ENCODE measurements around the gene VPS54.
A peak's percentile ranks its signal among the peaks of the same experiment; 100 is the strongest.
"Not testable (repeated sequence)": the region's sequence is repeated elsewhere in the genome, so short reads cannot be mapped to it uniquely, and the experiment has no call there.

VPS54 gene

DNA sequence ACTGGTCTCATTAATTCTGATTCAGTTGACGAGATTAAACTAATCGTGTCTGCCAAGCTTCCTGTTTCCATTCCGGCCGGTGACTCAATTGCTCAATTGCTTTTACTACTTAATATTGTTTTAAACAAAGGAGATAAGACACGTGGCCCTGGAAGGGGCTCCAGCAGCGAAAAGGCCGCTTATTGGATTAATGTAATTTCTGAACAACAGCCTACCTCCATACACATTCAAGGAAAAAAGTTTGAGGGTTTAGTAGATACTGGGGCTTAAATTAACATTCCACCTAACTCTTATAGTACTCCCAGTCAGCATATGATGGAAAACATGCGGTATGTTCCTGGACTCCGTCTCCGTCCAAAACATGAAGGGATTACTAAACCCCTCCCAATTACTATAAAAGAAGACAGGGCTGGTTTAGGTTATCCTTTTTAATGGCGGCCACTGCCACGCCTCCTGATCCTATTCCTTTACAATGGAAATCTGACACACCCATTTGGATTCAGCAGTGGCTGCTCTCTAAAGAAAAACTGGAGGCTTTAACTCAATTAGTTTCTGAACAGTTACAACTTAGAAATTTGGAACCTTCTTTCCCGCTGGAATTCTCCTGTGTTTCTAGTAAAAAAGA is 27.1 kb downstream of the VPS54 start:
- no peak for DNase-seq

DNA sequence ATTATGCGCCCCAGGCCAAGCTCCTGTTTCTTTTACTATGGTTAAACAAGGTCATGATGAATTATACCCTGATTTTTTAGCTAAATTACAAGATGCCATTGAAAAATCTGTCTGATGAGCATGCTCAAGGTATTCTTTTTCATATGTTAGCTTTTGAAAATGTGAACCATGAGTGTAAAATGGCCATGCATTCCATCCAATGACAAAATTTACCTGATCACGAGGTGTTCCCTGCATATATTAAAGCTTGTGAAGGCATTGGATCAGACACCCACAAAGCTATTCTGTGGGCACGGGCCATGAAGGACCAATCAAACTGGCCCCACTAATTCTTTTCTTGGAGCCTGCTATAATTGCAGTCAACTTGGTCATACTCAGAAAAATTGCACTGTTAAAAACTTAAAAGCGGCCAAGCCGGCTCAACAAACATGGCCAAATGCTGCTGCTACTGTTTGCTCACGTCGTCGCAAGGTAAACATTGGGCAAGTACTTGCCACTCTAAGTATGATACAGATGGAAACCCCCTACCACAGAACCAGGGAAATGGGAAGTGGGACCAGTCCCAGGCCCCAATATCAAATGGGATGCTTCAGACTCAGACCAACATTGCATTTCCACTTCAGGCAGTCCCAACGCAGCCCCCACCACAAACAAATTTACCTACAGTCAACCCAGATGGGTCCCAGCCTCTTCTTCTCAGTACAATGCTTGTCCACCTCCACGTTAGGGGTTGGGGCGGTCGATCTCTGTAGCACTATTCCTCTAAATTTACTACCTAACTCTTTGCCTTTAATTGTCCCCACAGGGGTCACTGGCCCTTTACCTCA is 27.8 kb downstream of the VPS54 start:
- DNase-seq, result not testable (repeated sequence)

DNA sequence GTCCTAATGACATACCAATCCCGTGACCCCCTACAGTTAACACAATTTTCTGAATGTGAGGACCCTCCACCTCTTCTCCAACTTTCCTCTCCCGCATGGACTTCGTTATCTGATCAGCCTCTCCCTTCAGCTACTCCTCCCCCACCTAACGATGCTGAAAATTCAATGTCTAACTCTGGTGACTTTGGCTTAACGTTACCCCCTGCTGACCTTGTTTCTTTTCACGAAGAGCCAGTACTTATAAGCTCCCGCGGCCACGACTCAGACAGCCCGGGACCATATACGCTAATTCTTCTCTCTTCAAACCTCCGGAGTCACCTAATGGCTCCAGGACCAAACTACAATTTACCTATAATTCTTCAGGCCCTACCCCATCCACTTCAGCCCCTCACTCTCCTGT is 29.2 kb downstream of the VPS54 start:
- DNase-seq, result no peak

DNA sequence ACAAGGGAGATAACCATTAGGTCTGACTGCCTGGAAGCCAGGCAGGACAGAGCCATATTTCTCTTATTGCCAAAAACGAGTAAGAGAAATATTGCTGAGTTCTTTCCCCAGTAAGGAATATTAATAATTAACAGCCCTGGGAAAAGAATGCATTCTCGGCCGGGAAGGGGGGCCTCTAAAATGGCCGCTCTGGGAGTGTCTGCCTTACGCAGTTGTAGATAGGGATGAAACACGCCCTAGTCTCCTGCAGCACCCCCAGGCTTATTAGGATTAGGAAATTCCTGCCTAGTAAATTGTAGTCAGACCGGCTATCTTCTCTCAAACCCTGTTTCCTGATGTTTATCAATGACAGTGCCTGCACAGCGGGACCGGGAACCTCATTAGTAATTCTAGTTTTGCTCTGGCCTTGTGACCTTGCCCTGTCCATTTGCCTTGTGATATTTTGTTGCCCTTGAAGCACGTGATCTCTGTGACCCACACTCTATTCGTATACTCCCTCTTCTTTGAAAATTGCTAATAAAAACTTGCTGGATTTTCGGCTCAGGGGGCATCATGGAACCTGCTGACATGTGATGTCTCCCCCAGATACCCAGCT is 30.3 kb downstream of the VPS54 start:
- not testable (repeated sequence) for DNase-seq

DNA sequence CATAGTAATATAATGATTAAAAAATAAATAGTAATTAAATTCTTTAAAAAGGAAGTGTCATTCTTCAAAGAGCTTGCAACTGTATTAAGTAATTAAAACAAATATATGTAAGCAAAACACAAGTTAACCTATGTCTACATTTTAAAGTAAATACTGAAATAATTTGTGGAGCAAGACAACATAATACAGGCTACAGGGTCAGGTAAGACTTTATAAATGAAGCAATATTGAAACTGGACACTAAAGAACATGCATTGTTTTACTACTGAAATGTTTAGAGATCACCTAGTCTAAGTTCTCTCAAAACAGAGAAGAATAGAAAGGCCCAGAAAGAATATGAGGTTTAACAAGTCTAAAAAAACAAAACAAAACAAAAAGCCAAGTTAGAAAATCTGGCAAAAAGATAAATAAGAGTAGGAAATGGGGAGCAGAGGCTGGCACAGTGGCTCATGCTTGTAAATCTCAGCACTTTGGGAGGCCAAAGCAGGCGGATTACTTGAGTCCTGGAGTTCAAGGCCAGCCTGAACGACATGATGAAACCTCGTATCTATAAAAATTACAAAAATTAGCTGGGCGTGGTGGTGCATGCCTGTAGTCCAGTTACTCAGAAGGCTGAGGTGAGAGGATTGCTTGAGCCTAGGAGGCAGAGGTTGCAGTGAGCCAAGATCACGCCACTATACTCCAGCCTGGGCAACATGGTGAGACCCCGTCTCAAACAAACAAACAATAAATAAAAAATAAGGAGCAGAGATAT is 34.4 kb downstream of the VPS54 start:
- DNase-seq, result no peak

DNA sequence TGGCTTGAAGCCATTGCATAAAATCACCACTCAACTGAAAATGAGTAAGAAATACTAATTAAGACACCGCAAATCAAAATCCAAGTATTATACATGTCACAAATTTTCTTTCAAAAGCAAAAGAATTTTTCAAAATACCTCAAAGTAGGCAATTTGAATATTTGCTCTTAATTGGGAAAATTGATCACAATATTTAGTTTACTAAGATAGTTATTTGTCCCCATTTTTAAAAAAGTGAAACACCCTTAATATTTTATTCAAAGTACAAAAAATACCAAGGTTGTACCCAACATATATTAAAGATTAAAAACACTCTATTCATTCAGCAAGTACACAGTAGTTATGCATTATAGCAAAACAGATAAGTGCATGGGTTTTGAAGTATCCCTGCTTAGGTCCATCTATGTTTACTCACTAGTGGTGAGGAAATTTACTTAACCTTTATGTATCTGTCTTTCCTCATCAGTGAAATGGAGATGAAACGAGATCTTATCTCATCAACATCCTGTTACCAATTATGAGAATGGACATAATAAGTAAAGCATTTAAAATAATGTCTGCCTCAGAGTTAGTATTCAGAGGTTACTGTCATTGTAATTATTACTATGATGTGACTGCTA is 35.1 kb downstream of the VPS54 start:
- DNase-seq, result peak in 2 of 4 experiments; percentile 12 to 39

DNA sequence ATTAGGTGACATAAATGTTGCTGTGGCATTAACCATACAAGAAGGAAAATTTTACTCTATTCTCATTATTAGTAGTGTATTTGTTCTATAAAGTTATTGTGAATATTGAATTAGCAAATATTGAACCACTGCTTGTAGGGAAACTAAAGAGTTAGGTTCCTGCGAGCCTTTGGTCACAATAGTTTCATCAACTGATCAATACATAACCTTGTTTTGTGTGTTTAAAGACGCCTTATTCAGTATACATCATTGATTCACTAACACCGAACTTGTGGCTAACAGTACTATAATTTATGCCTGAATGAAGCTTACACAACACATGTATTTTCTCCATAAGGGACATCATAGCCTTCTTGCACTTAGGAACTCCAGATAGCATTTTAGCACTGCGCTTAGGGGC is 36.9 kb downstream of the VPS54 start:
- DNase-seq, result no peak

DNA sequence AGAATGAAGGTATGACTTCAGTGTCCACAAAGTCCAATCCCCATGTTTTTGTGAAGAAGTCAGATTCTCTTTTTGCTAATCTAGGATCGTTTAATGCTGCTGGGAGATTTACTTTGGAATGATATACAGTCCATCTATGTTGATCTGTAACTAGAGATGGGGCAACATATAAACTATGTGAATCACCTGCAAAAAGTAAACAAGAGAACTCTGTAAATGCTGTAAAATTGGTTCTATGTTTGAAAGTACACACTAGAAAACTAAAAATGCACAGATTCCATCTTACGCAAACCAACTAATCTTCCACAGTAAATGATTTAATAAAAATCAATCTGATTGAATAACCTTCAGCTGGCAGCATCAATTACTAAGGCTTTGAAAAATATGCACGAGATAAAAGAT is 37.5 kb downstream of the VPS54 start:
- DNase-seq, result no peak

DNA sequence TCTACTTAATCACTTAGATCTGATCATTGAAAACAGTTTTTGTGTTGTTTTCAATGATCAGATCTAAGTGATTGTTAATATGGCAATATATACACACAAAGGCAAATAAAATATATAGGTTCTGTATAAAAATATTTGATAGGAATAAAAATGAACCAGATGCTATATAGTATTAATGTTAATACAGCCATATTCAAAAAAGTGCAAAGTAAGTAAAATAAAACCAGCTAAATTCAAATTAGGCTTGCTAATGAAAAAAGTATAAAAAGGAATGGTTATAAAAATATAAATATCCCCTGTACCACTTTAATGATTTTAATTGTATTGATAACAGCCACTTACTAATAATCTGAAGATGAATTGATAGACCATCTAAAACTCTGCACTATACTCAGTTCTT is 38.4 kb downstream of the VPS54 start:
- DNase-seq, result no peak

DNA sequence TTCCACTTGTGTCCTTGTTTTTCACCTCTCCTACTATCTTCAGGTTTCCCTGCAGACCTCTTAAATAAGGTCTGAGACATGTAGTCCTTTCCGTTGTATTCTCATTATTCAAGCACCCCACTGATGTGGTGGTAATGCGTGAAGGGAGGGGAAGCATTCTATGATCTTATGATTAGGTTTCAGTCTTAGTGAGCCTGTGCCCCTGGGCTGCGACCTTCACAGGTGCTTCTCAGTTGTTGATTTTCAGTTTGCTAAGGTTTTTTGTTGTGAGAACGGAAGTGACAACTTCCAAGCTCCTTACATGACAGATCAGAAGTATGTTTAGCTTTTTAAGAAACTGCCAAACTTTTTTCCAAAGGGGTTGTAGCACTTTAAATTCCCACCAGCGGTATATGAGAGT is 41.3 kb downstream of the VPS54 start:
- DNase-seq, result no peak

DNA sequence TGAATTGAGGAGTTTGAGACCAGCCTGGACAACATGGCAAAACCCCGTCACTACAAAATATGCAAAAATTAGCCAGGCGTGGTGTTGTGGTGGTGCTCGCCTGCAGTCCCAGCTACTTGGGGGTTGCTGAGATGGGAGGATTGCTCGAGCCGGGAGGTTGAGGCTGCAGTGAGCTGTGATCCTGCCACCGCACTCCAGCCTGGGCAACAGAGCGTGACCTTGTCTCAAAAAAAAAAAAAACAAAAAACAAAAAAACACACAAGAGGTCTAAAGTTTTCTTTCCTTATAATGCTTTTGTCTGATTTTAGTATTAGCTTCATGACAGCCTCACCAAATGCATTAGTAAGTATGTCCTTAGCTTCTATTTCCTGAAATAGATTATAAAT is 43.1 kb downstream of the VPS54 start:
- no peak for DNase-seq

DNA sequence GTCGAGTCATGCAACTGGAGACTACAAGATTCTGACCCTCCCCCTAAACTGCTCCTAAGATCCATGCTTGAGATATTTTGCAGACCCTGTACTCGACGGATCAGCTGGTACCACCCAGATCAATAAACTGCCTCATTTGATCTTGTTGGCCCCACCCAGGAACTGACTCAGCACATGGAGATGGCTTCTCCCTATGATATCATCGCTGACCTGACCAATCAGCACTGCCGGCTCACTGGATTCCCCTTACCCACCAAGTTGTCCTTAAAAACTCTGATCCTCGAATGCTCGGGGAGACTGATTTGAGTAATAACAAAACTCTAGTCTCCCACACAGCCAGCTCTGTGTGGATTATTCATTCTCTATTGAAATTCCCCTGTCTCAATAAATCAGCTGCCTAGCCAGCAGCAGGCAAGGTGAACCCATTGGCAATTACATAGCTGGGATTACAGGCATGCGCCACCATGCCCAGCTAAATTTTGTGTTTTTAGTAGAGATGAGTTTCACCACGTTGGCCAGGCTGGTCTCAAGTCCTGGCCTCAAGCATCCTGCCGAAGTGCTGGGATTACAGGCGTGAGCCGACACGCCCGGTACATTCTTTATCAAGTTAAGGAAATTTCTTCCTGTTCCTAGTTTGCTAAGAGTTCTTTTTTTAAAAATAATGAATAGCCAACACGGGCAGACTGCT is 43.6 kb downstream of the VPS54 start:
- no peak for DNase-seq

DNA sequence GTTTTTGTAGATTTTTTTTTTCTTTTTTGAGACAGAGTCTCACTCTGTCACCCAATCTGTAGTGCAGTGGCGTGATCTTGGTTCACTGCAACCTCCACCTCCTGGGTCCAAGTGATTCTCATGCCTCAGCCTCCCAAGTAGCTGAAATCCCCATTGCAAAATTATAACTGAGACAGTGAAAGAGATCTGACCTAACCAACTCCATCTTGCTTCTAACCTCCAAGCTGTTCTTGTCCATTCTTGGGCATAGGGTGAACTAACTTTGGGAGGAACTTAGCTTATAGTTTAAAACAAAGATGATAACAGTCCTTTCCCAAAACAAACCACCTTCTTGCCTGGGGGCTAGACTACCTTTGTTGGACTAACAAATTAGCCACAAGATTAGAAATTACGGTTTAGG is 44.2 kb downstream of the VPS54 start:
- not testable (repeated sequence) for DNase-seq

DNA sequence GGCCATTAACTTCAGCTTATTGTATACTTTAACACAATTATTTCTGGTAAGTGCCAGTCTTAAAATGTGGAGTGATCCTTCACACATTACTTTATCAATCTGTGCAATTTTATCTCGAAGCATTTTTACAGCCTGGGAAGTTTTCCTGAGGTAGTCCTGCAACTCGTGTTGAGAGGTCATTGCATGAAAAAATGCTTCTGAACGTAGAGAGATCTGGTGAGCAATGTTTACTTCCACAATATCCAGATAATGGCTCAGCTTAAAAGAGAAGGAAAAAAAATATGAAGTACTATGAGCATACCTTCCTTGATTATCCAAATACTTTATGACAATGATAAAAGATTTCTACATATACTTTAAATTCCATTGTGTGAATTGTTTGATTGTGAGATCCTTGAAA is 57.0 kb downstream of the VPS54 start:
- DNase-seq, result no peak

DNA sequence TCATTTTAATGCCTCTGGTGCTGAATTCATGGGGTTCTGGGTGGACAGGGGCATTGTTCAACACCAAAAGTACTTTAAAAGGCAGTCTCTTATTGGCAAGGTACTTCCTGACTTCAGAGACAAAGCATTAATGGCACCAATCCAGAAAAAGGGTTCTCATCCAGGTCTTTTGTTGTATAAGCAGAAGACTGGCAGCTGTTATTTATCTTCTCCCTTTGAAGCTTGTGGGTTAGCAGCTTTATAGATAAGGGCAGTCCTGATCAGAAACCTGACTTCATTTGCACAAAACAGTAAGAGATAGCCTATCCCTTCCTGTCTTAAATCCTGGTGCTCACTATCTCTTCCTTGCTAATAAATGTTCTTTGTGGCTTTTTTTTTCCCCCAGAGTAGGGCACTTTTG is 68.8 kb downstream of the VPS54 start:
- DNase-seq, result no peak

DNA sequence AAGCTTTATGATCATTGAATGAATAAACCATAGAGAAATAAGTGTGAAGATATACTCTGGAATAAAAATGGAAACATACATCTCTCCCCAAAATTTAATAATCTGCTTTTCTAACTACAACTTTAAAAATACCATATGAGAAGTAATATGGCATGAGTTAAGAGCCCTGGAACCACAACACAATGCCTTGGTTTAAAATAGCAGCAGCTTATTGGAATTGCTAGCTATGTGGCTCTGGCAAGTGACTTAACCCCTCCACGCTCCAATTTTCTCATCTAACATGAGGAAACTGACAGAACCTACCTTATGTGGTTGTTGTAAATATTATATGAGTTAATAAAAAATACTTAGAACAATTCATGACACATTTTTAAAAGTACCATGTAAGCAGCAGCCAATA is 76.4 kb downstream of the VPS54 start:
- DNase-seq, result no peak

DNA sequence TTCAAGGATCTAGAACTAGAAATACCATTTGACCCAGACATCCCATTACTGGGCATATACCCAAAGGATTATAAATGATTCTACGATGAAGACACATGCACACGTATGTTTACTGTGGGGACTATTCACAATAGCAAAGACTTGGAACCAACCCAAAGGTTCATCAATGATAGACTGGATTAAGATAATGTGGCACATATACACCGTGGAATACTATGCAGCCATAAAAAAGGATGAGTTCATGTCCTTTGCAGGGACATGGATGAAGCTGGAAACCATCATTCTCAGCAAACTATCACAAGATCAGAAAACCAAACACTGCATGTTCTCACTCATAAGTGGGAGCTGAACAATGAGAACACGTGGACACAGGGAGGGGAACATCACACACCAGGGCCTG is 87.1 kb downstream of the VPS54 start:
- DNase-seq, result not testable (repeated sequence)

DNA sequence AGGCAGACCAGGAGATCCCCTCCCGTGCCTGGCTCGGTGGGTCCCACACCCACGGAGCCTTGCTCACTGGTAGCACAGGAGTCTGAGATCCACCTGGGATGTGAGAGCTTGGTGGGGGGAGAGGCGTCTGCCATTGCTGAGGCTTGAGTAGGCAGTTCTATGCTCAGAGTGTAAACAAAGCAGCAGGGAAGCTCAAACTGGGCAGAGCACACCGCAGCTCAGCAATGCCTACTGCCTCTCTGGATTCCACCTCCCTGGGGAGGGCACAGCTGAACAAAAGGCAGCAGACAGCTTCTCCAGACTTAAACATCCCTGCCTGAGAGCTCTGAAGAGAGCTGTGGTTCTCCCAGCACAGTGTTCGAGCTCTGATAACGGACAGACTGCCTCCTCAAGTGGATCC is 92.4 kb downstream of the VPS54 start:
- DNase-seq, result no peak

DNA sequence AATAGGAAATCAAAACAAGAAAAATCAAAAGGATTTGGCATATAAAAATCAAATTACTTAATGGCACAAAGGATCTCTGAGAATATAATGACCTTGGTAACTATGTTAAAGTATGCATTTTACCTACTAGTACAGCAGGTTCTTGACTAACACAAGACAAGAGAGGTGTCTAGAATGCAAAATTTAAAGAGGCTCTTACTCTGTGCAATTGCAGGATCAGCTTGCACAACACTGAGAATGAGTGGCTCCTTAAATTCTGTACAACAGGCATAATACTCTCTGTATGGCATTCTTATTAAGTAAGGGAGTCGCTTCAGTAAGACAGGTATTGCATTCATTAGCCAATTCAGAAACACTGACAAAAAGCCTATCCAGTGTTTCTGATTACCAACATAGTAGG is 104.9 kb downstream of the VPS54 start:
- no peak for DNase-seq

DNA sequence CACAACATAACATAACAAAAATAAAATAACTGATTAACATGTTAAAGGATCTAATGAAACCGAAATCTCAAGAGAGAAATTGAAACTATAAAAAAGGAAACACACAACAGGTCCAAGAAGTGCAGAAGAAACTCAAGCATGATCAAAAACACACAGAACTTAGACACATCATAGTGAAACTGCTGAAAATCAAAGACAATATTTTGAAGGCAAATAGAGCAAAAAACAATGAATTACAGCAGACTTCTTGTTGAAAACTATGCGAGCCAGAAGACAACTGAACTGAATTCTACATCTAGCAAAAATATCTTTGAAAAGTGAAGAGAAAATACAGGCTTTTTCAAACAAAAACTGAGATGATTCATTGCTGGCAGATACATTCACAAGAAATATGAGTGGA is 116.2 kb downstream of the VPS54 start:
- no peak for DNase-seq

DNA sequence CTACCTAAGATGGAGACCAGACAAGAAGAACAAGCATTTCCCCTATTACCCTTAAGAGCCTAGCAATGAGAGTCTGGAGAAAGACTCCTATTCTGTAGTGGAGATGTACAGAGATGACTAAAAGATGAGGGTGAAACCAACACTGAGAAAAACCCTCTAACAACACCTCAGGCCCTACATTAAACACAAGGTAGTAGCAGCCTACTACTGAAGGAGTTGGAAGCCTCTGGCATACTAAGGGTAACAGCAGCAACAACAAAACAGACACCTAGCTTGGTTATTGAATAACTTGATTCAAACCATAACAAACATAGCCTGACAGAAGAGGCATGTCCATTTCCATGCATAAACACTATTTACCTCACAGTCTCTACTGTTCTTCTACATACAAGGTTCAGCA is 117.1 kb downstream of the VPS54 start:
- DNase-seq, result no peak

DNA sequence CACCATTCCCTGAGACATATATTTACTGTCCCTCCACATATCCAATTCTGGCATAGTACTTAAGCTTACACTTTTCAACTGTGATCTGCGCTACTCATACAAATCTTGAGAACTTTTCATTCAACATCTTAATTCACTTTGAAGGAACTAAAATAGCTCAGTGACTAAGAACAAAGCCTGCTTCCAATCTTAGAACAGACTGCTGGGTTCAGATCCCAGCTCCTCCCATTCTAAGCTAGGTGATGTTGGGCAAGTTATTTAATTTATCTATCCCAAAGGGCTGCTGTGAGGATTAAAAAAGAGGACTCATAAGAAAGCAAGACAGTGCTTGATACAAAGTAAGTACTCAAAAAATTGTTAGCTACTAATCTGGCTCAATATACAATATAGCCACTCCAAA is 119.6 kb downstream of the VPS54 start:
- no peak for DNase-seq

Measured in suppressor macrophage (primary cell).